Measurements from ENCODE around the gene FIG4.
"Not testable (repeated sequence)": the region's sequence is repeated elsewhere in the genome, so short reads cannot be mapped to it uniquely, and the experiment has no call there.

Gene FIG4

GRCh38 chr6:109702791-109703190 is 11.7 kb downstream of the FIG4 start:
- DNase-seq = no peak

- peak in 44 of 51 donors; percentile 16 to 89 (median 53) for DNase-seq
Observed at GRCh38 chr6:109705258-109705657, 14.2 kb downstream of the FIG4 start.

- DNase-seq = no peak
Observed at GRCh38 chr6:109706513-109706912, 15.4 kb downstream of the FIG4 start.

GRCh38 chr6:109708099-109708498 is 17.0 kb downstream of the FIG4 start:
- not testable (repeated sequence) for DNase-seq

- DNase-seq = no peak
Observed at GRCh38 chr6:109713097-109713496, 22.0 kb downstream of the FIG4 start.

GRCh38 chr6:109714166-109714565 is 23.1 kb downstream of the FIG4 start:
- no peak for DNase-seq

GRCh38 chr6:109714611-109715010 is 23.5 kb downstream of the FIG4 start:
- DNase-seq = no peak

GRCh38 chr6:109715616-109716015 is 24.5 kb downstream of the FIG4 start:
- DNase-seq = no peak

- no peak for DNase-seq
Observed at GRCh38 chr6:109717971-109718370, 26.9 kb downstream of the FIG4 start.

- no peak for DNase-seq
Observed at GRCh38 chr6:109718991-109719390, 27.9 kb downstream of the FIG4 start.

- DNase-seq = no peak
Observed at GRCh38 chr6:109720311-109720710, 29.2 kb downstream of the FIG4 start.

- DNase-seq = no peak
Observed at GRCh38 chr6:109722011-109722410, 30.9 kb downstream of the FIG4 start.

GRCh38 chr6:109722564-109723254 is 31.6 kb downstream of the FIG4 start:
- DNase-seq = no peak

GRCh38 chr6:109725250-109725649 is 34.2 kb downstream of the FIG4 start:
- DNase-seq = not testable (repeated sequence)

GRCh38 chr6:109736273-109737025 is 45.4 kb downstream of the FIG4 start:
- DNase-seq = no peak

- no peak for DNase-seq
Observed at GRCh38 chr6:109738255-109738654, 47.2 kb downstream of the FIG4 start.

- no peak for DNase-seq
Observed at GRCh38 chr6:109738667-109739066, 47.6 kb downstream of the FIG4 start.

GRCh38 chr6:109739686-109740085 is 48.6 kb downstream of the FIG4 start:
- DNase-seq = no peak

GRCh38 chr6:109740787-109741186 is 49.7 kb downstream of the FIG4 start:
- no peak for DNase-seq

GRCh38 chr6:109743739-109744138 is 52.6 kb downstream of the FIG4 start:
- peak in 1 of 51 donors; percentile 1 for DNase-seq

GRCh38 chr6:109744779-109745178 is 53.7 kb downstream of the FIG4 start:
- not testable (repeated sequence) for DNase-seq

- no peak for DNase-seq
Observed at GRCh38 chr6:109747221-109747620, 56.1 kb downstream of the FIG4 start.
